NT2/D1 (cell line): ENCODE measurements around the gene CITED4.

Experiments
- YY1 ChIP-seq: IDR thresholded peaks from 2 replicates; pipeline ENCODE4 v1.6.1; 2011; ENCODE audit not compliant: insufficient read length, insufficient read depth
- ZNF274 ChIP-seq: IDR thresholded peaks from 2 replicates; pipeline ENCODE4 v1.6.1; 2011; ENCODE audit warnings: mild to moderate bottlenecking, low read depth, low read length

DNA sequence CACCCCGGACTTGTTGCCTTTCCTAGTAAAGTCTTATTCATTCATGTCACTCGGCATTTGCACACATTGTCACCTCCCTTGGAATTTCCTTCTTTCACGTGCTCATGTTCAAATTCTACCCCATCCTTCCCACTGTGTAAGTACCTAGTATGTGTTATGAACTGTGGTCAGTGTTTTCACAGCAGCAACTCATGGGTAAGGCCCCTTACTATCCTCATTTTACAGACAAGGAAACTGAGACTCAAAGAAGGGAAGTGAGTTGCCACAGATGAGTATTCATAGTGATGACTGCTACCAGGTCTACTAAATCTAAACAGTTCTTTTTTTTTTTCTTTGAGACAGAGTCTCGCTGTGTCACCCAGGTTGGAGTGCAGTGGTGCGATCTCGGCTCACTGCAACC lies 10.5 kb downstream of the CITED4 start:
- TF ChIP-seq YY1 (no peak), ZNF274 (no peak)
